BJ (cell line): ENCODE results near the gene GDA. TPM values are rescaled to one million over a fixed set of nuclear protein-coding genes. Genes with fewer than 3 reads are reported as not detected.

Experiments used
- CTCF ChIA-PET: fragments of 350-600 bp; formaldehyde crosslinking; extraction: SDS; loops from one replicate; lab custom pipeline; 2021; ENCODE audit warnings: antibody characterized with exemption, inconsistent platforms; lab: Yijun Ruan, JAX
- POLR2A ChIA-PET: fragments of 300-600 bp; sonication (Branson Sonifier 250); formaldehyde crosslinking; extraction: SDS; loops from one replicate; lab custom pipeline; 2021; ENCODE audit warnings: antibody characterized with exemption; lab: Charles Lee
- DNase-seq: peaks from one replicate; pipeline ENCODE4 v3.0.0-alpha.2; 2011; ENCODE audit warnings: low read depth
- H3K27me3 ChIP-seq: 2 replicates; pipeline ENCODE4 v1.6.0; 2011; ENCODE audit warnings: low read length; ENCODE audit not compliant: control insufficient read depth, insufficient read depth
- H3K36me3 ChIP-seq: 2 replicates; pipeline ENCODE4 v1.5.1; 2011; ENCODE audit warnings: low read length; ENCODE audit not compliant: control insufficient read depth, insufficient read depth
- H3K4me3 ChIP-seq: 2 replicates; pipeline ENCODE4 v1.5.1; 2011; ENCODE audit warnings: low read depth, mild to moderate bottlenecking, control low read depth, low read length
- CTCF ChIP-seq: IDR thresholded peaks from 2 replicates; pipeline ENCODE4 v1.5.1; 2011; ENCODE audit warnings: low read depth, mild to moderate bottlenecking, control low read depth, inconsistent platforms, low read length, moderate library complexity; ENCODE audit not compliant: insufficient read depth
- polyA plus RNA-seq: library from polyadenylated mRNA; depleted of rRNA; stranded (reverse); fragments of >200 nt; gene quantifications from 2 replicates; pipeline ENCODE4 v1.2.3, GENCODE V29; 2011

Gene GDA
- polyA plus RNA-seq, 1 experiment, result not detected

- H3K36me3 ChIP-seq, result no peaks in the 10 kb centered on the region
- no peaks in the 10 kb centered on the region for H3K27me3 ChIP-seq
- ChIA-PET POLR2A (no interaction called here), CTCF (interaction anchor here (0.6 kb wide), 1 partner anchor 1302 kb away, joined by 3 read pairs; no protein-coding TSS in a partner anchor)
- no peak overlapping the region for H3K4me3 ChIP-seq
- TF ChIP-seq CTCF, result no peak
- no peak for DNase-seq
These were observed 18.0 kb upstream of the GDA start for GRCh38 chr9:72131206-72131605.

- DNase-seq, result no peak
- ChIA-PET CTCF (no interaction called here), POLR2A (no interaction called here)
- H3K4me3 ChIP-seq, result no peak overlapping the region
- no peak for TF ChIP-seq CTCF
- no peaks in the 10 kb centered on the region for H3K27me3 ChIP-seq
- H3K36me3 ChIP-seq, result no peaks in the 10 kb centered on the region
These were observed 17.2 kb upstream of the GDA start for GRCh38 chr9:72132052-72132451.

- CTCF ChIA-PET, result no interaction called here
- no peaks in the 10 kb centered on the region for H3K27me3 ChIP-seq
- POLR2A ChIA-PET, result no interaction called here
- no peaks in the 10 kb centered on the region for H3K36me3 ChIP-seq
- no peak for TF ChIP-seq CTCF
- DNase-seq, result no peak
- H3K4me3 ChIP-seq, result no peak overlapping the region
These were observed 15.7 kb upstream of the GDA start for GRCh38 chr9:72133365-72134035.

GRCh38 chr9:72134801-72135200 lies 14.4 kb upstream of the GDA start:
- Histone ChIP-seq H3K4me3 (no peak overlapping the region), H3K27me3 (no peaks in the 10 kb centered on the region), H3K36me3 (no peaks in the 10 kb centered on the region)
- no peak for DNase-seq
- ChIA-PET CTCF (interaction anchor here (0.7 to 1.1 kb wide), 2 partner anchors 17 to 95 kb away, joined by 3 to 7 read pairs; no protein-coding TSS in a partner anchor), POLR2A (no interaction called here)
- TF ChIP-seq CTCF, result no peak

- DNase-seq, result no peak
- Histone ChIP-seq H3K36me3 (no peaks in the 10 kb centered on the region), H3K4me3 (no peak overlapping the region), H3K27me3 (no peaks in the 10 kb centered on the region)
- TF ChIP-seq CTCF, result no peak
- POLR2A ChIA-PET, result no interaction called here
- CTCF ChIA-PET, result interaction anchor here (0.7 kb wide), 1 partner anchor 1726 kb away, joined by 3 read pairs; no protein-coding TSS in a partner anchor
These were observed 11.4 kb upstream of the GDA start for GRCh38 chr9:72137697-72138365.
